ENCODE data around the gene IQCM.
A peak's percentile ranks its signal among the peaks of the same experiment; 100 is the strongest.

The IQCM gene, protein sequence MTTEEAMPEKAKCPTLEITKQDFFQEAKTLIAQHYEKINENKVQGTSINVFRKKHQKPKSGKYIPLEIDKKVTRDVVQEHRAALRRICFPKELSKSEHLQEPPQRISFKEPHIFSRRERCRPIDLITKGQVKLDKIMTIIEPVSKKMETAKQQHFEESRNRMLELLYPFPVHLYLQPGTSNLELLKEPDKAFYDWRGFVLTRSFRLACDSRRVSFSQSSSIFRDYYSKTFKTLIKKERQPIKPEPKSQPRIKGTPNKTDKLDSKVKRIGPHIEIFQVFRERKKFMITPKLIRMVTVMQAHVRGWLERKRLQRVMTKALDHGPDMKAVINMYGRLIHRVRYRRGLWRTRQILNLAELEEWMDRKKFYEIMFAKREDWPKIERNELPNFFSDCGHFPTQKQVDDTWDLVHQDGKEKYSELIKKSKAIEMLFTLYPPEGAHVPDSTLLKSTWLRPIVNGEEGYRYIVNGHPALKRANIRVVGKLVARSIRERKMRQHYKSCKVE
- total RNA-seq, result 0 to 0.12 (median 0) reads per million in 4 donors

DNA sequence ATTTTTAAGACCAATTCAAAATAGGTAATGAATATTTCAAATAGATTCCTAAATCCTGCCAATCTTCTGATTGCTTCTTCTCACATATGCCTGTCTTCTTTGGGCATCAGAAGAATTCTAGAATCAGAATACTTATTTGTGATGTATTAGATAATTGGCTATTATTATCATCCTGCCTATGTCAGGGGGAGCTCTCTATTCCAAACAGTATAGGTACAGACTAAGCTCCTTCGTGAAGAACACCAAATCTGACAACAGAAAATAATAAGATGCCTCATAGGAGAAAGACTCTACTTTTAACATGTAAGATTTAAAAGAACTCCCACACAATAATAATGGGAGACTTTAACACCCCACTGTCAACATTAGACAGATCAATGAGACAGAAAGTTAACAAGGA is at the start of gene IQCM:
IQCM (minus strand) TSS at position 101 of the 400 bp plus-strand sequence. CDS start 73,152 bp downstream, outside the sequence.
- no peak for DNase-seq

DNA sequence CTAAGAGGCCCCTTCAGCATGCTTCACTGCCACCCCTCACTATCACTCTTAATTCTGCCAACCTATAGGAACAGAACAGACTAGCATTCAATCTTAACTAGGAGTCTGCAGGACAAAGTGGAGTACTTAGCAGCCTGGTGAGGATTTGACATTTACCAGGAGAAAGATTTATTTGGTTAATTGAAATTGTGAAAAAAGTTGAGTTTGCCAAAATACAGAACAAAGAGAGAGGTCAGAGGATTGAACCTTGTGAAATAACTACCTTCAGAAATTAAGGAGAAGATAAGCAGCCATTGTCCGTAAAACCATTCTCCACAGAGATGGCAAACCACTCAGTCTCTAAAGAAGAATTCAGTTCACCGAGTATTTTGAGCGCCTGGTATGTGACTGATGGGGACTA is 41.8 kb upstream of the IQCM start:
- no peak for DNase-seq

DNA sequence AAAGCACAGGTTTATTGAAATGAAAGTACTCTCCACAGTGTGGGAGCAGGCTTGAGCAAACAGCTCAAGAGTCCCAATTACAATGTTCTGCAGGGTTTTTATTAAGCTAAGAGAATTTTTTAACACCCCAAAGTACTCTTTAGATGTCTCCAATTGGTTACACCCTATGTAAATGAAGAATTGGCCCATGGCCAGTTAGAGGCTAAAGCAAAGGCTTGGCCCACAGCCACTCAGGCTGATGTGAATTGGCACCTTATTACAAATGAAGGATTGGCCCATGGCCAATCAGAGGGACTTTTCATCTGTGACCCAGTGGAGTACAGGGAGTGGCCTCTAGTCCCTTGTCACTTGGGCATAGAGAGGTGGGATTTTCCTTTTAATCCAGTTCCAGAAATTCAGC is 30.1 kb upstream of the IQCM start:
- DNase-seq, result no peak

DNA sequence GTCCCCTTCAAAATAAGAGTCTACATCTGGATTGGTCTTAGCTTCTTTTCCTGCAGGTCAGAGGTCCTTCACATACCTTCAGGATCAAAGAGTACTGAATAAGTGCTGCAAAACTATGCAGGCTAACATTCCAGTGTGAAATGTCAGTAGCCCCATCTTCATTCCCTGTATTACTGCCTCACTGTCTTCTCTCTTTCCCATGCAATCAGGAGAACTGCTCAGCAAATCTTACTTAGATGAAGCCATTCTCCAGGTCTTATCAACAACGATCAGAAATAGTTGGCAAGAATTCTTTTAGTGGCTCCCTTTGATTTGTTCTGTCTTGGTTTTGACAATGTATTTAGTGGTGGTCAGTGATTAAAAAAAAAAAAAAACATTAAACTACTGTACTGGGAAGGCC is 26.0 kb upstream of the IQCM start:
- DNase-seq, result no peak

DNA sequence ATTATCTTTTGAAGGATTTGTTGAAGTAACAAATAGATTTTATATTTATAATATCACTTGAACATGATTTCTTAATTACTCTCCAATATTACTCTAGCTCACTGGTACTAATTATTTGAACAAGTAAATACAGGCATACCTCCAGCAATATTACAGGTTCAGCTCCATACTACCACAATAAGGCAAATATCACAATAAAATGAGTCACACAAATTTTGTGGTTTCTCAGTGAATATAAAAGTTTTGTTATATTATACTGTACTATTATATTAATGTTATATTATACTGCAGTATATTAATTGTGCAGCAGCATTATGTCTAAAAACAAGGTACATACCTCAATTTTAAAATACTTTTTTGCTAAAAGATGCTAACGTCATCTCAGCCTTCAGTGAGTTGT is 22.4 kb upstream of the IQCM start:
- DNase-seq, result no peak

DNA sequence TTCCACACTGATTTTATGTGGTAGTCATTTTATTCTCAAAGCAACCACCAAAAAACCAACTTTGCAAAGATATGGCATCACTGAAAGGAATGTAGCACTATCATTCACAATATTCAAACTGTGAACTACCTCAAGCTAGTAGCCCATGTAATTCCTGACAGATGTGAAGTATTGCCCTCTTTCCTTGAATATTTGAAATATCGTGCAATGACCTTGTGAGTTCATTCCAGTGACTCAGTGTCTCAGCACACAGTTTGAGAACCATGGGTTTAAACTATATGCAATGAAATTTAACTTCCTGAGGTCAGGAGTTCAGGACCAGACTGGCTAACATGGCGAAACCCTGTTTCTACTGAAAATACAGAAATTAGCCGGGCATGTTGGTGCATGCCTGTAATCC is 20.9 kb upstream of the IQCM start:
- no peak for DNase-seq

DNA sequence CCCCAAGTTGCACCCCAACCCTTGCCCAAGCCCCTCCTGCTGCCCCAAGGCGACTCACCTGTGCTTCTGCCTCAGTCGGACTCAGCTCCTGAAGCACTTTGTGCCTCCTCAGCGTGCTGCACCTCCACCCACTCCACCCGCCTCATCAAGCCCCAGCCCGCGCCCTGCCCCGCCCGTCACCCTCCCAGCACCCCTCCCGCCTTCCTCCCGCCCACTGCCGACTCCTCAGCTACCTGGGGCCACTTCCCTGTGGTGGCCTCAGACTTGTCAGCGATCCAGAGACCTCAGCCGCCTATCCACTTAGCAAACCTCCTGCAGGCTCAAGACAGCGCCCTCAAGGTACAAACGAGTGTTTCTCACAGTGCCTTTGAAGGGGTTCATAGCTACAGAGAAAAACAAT is 19.6 kb upstream of the IQCM start:
- peak in 1 of 5 donors; percentile 14 for DNase-seq

DNA sequence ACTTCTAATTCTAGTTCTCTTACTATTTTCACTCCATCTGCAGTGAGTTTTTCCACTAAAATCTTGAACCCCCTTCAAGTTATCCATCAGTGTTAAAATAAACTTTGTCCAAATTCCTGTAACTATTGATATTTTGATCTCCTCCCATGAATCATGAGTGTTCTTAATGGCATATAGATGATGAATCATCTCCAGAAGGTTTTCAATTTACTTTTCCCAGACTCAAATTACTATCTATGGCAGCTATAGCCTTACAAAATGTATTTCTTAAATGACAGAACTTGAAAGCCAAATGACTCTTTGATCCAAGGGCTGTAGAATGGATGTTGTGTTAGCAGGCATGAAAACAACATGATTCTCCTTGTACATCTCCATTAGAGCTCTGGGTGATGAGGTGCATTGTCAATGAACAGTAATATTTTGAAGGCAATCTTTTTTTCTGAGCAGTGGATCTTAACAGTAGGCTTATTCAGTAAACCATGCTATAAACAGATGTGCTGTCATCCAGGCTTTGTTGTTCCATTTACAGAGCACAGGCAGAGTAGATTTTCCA is 16.1 kb upstream of the IQCM start:
- DNase-seq, result no peak

DNA sequence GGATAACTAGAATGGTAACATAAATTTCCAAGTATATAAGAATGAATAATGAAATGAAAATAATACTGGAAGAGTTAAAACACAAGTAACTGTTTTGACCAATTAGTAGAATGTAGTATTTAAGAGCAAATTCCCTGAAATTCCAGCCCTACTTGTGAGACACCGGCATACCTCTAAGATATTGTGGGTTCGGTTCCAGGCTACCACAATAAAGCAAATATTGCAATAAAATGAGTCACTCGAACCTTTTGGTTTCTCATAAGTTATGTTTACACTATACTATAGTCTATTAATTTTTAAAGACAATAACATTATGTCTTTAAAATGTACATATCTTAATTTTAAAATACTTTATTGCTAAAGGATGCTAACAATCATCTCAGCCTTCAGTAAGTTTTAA is 15.2 kb upstream of the IQCM start:
- DNase-seq, result no peak

DNA sequence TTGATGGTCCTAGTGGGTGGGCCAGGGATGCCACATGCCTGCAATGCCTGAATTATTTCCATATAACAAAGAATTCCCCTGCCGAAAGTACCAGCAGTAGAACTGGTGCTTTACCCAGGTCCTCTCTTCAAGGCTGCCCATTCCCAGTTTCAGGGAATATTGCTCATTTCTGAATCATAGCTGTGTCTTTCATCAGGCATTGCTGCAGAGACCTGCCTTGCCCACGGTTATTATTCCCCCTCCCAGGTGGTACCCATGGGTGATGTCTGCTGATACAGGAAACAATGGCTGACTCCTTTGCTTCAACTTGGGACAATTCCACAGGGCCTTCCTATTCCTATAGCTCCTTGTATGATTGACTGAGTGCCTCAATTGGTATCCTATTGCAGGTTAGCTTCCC is 9.7 kb upstream of the IQCM start:
- no peak for DNase-seq

DNA sequence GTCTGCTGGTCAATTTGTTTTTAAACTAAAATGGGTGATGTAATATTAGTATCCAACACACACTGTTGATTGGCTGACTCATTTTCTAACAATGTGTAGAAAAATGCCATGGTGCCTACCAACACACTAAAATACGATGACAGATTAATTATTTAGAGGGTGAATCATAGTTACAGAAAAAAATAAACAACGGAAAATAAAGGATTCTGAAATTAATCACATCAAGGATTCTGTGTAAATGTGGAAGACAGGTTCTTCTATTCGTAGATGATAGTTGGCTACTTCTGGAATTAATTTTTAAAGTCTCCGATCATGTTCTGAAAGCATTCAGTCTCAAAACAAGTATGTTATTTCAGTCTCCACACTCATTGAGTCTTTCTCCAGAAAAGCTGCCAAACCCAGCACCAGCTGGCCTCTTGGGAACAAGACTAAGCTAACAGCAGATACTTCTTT is 8.2 kb upstream of the IQCM start:
- DNase-seq, result no peak

DNA sequence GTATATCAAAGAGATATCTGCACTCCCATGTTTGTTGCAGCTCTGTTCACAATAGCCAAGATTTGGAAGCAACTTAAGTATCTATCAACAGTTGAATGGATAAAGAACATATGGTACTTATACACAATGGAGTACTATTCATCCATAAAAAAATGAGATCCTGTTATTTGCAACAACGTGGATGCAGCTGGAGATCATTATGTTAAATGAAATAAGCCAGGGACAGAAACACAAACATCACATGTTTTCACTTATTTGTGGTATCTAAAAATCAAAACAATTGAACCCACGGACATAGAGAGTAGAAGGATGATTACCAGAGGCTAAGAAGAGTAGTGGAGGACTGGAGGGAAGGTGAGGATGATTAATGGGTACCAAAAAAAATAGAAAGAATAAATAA is 14.2 kb downstream of the IQCM start:
- no peak for DNase-seq

DNA sequence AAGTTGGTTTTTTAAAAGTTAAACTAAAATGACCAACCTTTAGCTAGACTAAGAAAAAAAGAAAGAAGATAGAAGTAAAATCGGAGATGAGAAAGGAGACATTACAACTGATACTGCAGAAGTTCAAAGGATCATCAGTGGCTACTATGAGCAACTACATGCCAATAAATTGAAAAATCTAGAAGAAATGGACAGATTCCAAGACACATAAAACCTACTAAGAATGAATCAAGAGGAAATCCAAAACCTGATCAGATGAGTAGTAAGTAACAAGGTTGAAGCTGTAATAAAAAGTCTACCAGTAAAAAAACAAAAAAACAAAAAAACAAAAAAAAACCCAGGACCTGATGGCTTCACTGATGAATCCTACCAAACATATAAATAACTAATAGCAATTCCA is 16.1 kb downstream of the IQCM start:
- no peak for DNase-seq

DNA sequence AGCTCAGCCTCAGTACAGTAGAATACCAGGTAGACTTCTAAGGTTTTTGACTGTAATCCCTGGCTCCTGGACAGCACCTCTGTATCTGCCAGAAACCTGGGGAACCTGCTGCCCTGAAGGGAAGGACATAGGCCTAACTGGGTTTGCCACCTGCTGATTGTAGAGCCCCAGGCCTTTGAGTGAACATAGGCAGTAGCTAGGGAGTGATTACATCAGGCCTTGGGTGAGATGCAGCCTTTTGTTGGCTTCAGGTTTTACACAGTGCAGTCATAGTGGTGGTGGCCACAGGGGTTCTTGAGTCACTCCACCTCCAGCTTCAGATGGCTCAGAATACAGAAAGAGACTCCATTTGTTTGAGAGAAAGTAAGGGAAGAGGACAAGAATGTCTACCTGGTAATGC is 19.3 kb downstream of the IQCM start:
- no peak for DNase-seq

DNA sequence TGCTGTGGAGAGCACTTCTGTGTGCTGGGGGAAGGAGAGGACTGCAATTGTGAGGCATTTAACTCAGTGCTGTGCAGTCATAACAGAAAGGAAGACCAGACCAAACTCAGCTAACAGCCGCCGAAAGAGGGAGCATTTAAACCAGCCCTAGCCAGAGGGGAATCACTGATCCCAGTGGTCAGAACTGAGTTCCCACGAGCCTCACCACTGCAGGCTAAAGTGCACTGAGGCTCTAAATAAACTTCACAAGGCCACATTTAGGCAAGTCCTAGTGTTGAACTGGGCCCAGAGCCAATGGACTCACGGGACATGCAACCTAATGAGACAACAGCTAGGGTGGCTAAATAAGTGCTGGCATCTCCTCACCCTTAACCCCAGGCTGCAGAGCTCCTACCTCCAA is 20.4 kb downstream of the IQCM start:
- no peak for DNase-seq

DNA sequence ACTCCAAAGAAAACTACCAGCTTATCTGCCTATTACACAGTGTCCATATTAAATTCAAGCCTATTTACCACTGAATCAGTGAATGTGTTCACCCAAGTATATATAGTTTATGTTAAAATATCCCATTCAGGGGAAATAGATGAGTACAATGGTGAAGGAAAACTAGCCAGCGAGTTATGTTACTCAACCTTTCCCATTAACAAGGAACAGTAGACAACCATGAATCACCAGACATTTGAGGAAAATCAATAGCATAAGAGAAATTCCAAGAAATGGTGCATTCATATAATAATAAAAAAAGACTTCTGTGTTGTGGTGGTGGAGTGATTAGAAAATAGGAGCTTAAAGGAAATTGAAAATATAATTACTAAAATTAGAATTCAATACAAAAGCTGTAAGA is 21.3 kb downstream of the IQCM start:
- DNase-seq, result no peak

DNA sequence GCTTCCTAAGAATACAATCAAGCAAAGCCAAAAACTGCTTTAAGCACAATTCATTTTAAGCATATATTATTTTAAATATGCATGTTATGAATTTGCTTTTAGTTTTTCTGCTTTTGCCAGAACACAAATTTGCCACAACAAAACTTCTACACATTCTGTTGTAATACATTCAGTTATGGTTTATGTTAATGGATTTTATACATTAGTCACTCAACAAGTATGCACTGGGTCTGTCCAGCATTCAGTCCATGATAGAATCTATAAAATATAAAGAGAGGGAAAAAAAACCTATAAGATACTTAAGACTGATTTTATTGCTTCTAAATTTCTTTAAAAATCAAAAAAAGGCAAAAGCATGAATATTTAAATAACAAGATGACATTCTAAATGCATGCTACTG is 22.2 kb downstream of the IQCM start:
- no peak for DNase-seq

DNA sequence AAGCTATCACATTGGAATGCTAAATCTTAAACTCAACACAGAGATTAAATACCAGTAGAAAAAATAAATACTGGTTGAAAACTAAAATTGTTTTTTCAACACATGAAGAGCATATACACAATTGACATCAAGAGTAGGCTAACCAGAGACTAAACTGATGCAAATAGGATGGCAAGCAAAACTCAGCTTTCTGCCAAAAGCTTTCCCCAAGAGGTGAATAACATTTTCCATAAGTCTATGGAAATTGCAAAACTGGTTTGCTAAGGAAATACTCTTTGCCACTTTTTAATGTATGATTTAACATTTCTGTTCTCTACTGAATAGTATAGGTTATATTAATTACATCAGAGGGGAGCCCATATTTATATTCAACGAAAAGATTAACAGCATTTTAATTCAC is 23.8 kb downstream of the IQCM start:
- no peak for DNase-seq

DNA sequence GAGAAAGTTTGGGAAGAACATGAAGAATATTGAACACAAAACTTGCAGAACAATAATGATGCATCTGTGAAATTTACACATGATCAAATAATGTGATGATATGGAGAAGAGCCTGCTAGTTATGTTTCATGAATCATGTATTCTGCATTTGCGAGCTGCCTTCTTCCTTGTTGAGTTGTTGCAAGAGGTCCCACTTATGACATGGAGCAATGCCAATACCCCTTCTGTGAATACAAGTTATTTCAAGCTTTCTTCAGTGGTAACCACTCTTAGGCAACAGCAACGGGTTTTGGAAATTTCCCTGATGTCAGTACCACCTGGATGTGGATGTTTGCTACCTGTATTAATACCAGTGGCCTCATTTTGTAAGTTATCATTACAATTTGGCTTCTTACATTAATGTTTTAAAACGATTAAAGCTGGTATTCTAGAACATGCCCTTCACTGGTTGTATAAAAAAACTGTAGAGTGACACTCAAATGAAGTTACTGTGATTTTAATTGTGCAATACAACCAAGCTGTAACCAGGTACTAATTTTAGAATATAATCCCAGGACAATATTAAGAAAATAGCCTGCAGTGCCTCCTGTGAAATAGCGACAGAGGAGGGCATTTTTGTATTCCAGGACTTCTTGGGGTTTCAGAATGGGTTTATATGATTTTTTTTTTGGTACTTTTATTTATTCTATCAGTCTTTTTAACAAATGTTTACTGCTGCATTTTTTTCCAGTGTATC is 25.3 kb downstream of the IQCM start:
- DNase-seq, result no peak

DNA sequence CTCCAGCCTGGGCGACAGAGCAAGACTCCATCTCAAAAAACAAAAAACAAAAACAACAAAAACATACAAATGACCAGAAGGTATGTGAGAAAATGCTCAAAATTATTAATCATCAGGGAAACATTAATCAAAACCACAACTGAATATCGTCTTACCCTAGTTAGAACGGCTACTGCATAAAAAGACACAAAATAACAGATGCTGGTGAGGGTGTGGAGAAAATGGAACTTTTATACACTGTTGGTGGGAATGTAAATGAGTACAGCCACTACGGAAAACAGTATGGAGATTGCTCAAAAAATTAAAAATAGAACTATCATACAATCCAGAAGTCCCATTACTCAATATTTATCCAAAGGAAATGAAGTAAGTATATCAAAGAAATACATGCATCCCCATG is 27.3 kb downstream of the IQCM start:
- no peak for DNase-seq

DNA sequence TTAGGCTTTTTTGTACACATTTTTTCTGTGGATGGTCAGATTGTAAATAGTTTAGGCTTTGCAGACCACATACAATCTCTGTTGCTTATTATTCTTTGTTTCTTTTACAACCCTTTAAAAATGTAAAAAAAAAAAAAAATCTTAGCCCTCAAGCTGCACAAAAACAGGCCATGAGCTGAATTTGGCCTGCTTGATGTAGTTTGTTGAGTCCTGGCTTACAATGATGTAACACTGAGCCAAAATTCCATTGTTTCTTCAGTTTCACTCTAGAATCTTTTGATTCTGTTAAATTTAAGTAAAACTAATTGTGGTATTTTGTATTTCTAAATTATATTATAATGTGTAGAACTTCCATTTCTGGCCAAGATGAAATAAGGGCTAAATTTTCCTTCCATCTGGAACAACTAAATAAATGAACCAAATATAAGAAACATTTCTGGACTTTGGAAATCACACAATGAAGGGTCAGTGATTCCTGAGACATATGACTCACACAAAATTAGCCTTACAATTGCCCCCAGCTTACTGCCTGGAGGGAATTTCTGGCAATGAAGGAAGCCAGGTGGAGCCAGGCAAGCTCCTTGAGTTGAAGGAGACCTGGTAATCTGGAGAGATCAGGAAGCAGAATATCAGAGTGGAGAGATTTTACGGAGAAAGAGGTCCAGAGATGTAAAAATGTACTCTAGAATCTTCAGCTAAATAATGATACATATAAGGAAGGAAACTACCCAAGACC is 29.8 kb downstream of the IQCM start:
- DNase-seq, result no peak

DNA sequence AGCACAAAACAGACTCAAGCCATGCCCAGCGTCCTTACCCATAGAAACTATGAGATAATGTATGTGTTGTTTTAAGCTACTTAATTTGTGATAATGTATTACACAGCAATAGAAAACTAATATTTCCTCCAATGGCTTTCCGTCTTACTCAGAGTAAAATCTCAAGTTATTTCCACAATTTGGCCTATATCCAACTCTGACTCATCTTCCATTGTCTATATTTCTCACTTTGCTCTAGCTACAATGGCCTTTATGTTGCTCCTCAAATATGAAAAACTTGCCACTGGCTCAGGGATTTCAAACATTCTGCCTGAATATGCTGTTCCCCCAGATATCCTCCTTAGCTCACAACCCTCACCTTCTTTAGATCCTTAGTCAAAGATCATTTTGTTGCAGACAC is 31.6 kb downstream of the IQCM start:
- DNase-seq, result no peak

DNA sequence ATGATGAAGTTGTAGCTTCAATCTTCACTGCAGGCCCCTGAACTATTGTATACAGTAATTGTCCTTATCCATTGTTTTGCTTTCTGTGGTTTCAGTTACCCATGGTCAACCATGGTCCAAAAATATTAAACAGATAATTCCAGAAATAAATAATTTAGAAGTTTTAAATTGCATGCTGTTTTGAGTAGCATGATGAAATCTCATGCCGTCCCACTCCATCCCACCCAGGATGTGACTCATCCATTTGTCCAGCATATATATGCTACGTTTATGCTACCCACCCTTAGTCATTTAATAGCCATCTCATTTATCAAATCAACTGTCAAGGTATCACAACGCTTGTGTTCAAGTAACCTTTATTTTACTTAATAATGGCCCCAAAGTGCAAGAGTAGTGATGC is 34.5 kb downstream of the IQCM start:
- no peak for DNase-seq
